Neural progenitor cell (in vitro differentiated cells): Measurements from ENCODE around the gene CNTNAP2. TPM values are rescaled to one million over a fixed set of nuclear protein-coding genes. Genes with fewer than 3 reads are reported as not detected.

Experiments used
- DNase-seq: peaks from one replicate; pipeline ENCODE4 v3.0.0-alpha.2; 2016; ENCODE audit warnings: low spot score
- H2AFZ ChIP-seq: fragments of 200-600 bp; sonication (generic); replicated peaks from 2 replicates; pipeline ENCODE4 v1.6.1; 2016; ENCODE audit warnings: antibody characterized with exemption
- H3F3A ChIP-seq: fragments of 200-600 bp; sonication (generic); 2 replicates; pipeline ENCODE4 v1.6.1; 2016; ENCODE audit warnings: antibody characterized with exemption, low read depth
- H3K27ac ChIP-seq: fragments of 200-600 bp; sonication (generic); 2 replicates; pipeline ENCODE4 v1.5.1; 2016; ENCODE audit warnings: mild to moderate bottlenecking
- H3K27me3 ChIP-seq: fragments of 200-600 bp; sonication (generic); 2 replicates; pipeline ENCODE4 v1.6.1; 2016; ENCODE audit warnings: mild to moderate bottlenecking, moderate library complexity
- H3K36me3 ChIP-seq: fragments of 200-600 bp; sonication (generic); 2 replicates; pipeline ENCODE4 v1.5.1; 2016
- H3K4me1 ChIP-seq: fragments of 200-600 bp; sonication (generic); 2 replicates; pipeline ENCODE4 v1.6.1; 2016; ENCODE audit warnings: mixed run types
- H3K4me2 ChIP-seq: fragments of 200-600 bp; sonication (generic); 2 replicates; pipeline ENCODE4 v1.6.1; 2016
- H3K4me3 ChIP-seq: fragments of 200-600 bp; sonication (generic); 2 replicates; pipeline ENCODE4 v1.5.1; 2016
- H3K79me2 ChIP-seq: fragments of 200-600 bp; sonication (generic); 2 replicates; pipeline ENCODE4 v1.6.1; 2016; ENCODE audit warnings: low read depth
- H3K9ac ChIP-seq: fragments of 200-600 bp; sonication (generic); 2 replicates; pipeline ENCODE4 v1.6.1; 2016
- H3K9me3 ChIP-seq: fragments of 200-600 bp; sonication (generic); 2 replicates; pipeline ENCODE4 v1.5.1; 2016; ENCODE audit warnings: low read depth
- H4K20me1 ChIP-seq: fragments of 200-600 bp; sonication (generic); 2 replicates; pipeline ENCODE4 v1.6.1; 2016; ENCODE audit warnings: low read depth
- H3K27ac Mint-ChIP-seq: 3 replicates; pipeline ENCODE4 v1.8.0; 2021; ENCODE audit warnings: mixed read lengths
- H3K27me3 Mint-ChIP-seq: 2 replicates; pipeline ENCODE4 v1.8.0; 2022; ENCODE audit warnings: low read depth, mild to moderate bottlenecking, inconsistent platforms, moderate library complexity, mixed read lengths; ENCODE audit not compliant: insufficient read depth
- H3K36me3 Mint-ChIP-seq: 3 replicates; pipeline ENCODE4 v1.8.0; 2021; ENCODE audit warnings: mixed read lengths
- H3K4me1 Mint-ChIP-seq: 3 replicates; pipeline ENCODE4 v1.8.0; 2021; ENCODE audit warnings: mixed read lengths
- H3K4me3 Mint-ChIP-seq: 3 replicates; pipeline ENCODE4 v1.8.0; 2021; ENCODE audit warnings: mild to moderate bottlenecking, moderate library complexity, mixed read lengths
- H3K9me3 Mint-ChIP-seq: 3 replicates; pipeline ENCODE4 v1.8.0; 2020; ENCODE audit warnings: mixed read lengths
- CTCF ChIP-seq: fragments of 200-600 bp; sonication (generic); IDR thresholded peaks from 2 replicates; pipeline ENCODE4 v1.5.1; 2017; ENCODE audit warnings: antibody characterized with exemption, mild to moderate bottlenecking
- EZH2 ChIP-seq: fragments of 200-600 bp; sonication (generic); IDR thresholded peaks from 2 replicates; pipeline ENCODE4 v1.6.1; 2017; ENCODE audit warnings: antibody characterized with exemption, mild to moderate bottlenecking, moderate library complexity
- EZH2phosphoT487 ChIP-seq: fragments of 200-600 bp; sonication (generic); IDR thresholded peaks from 2 replicates; pipeline ENCODE4 v1.6.1; 2017; ENCODE audit warnings: antibody characterized with exemption
- total RNA-seq: library from RNA; depleted of rRNA; stranded (reverse); fragments of >200 nt; gene quantifications from 2 replicates; pipeline ENCODE4 v1.2.3, GENCODE V29; 2015; ENCODE audit warnings: low replicate concordance

The CNTNAP2 gene
- total RNA-seq, 1 donor from 2014 or later, result 126 TPM

GRCh38 chr7:147586110-147586509 lies 1469.5 kb downstream of the CNTNAP2 start:
- peaks cover 7% of the 10 kb centered on the region for H3K9me3 Mint-ChIP-seq
- H3K36me3 Mint-ChIP-seq, result peaks cover 2% of the 10 kb centered on the region
- no peaks in the 10 kb centered on the region for H3K36me3 ChIP-seq
- H3K4me1 ChIP-seq, result peaks cover 21% of the 10 kb centered on the region
- no peak overlapping the region for H3K4me3 ChIP-seq
- H3K4me1 Mint-ChIP-seq, result peaks cover 23% of the 10 kb centered on the region
- H3K4me2 ChIP-seq, result no peak overlapping the region
- no peaks in the 10 kb centered on the region for H3K79me2 ChIP-seq
- no peaks in the 10 kb centered on the region for H3K27me3 Mint-ChIP-seq
- H3K9ac ChIP-seq, result no peak overlapping the region
- H3K4me3 Mint-ChIP-seq, result no peak overlapping the region
- H3K27ac ChIP-seq, result no peak overlapping the region
- no peak for TF ChIP-seq CTCF
- no peak for TF ChIP-seq EZH2
- no peak for TF ChIP-seq EZH2phosphoT487
- no peak for DNase-seq
- H3F3A ChIP-seq, result peaks cover 16% of the 10 kb centered on the region
- no peak overlapping the region for H3K27ac Mint-ChIP-seq
- no peaks in the 10 kb centered on the region for H3K27me3 ChIP-seq
- no peaks in the 10 kb centered on the region for H3K9me3 ChIP-seq
- no peak overlapping the region for H2AFZ ChIP-seq
- no peaks in the 10 kb centered on the region for H4K20me1 ChIP-seq

GRCh38 chr7:147586526-147586925 lies 1469.9 kb downstream of the CNTNAP2 start:
- H3F3A ChIP-seq, result peaks cover 16% of the 10 kb centered on the region
- no peak overlapping the region for H3K27ac Mint-ChIP-seq
- no peak overlapping the region for H3K4me2 ChIP-seq

GRCh38 chr7:147593271-147594057 lies 1476.9 kb downstream of the CNTNAP2 start:
- Mint-ChIP-seq H3K4me1 (no peaks in the 10 kb centered on the region), H3K27me3 (no peaks in the 10 kb centered on the region), H3K4me3 (no peak overlapping the region), H3K36me3 (peaks cover 2% of the 10 kb centered on the region), H3K27ac (no peak overlapping the region), H3K9me3 (peaks cover 22% of the 10 kb centered on the region)
- H3K4me3 ChIP-seq, result no peak overlapping the region
- no peaks in the 10 kb centered on the region for H3K27me3 ChIP-seq
- H3K4me2 ChIP-seq, result no peak overlapping the region
- no peaks in the 10 kb centered on the region for H4K20me1 ChIP-seq
- H3K9ac ChIP-seq, result no peak overlapping the region
- H3K9me3 ChIP-seq, result no peaks in the 10 kb centered on the region
- no peaks in the 10 kb centered on the region for H3F3A ChIP-seq
- H3K27ac ChIP-seq, result no peak overlapping the region
- no peak for TF ChIP-seq EZH2
- no peak for TF ChIP-seq EZH2phosphoT487
- TF ChIP-seq CTCF, result no peak
- no peaks in the 10 kb centered on the region for H3K4me1 ChIP-seq
- no peaks in the 10 kb centered on the region for H3K36me3 ChIP-seq
- H3K79me2 ChIP-seq, result no peaks in the 10 kb centered on the region
- DNase-seq, result no peak
- no peak overlapping the region for H2AFZ ChIP-seq

More at GRCh38 chr7:147586526-147586925, 1469.9 kb downstream of the CNTNAP2 start:
- TF ChIP-seq CTCF (no peak), EZH2 (no peak), EZH2phosphoT487 (no peak)
- H3K9ac ChIP-seq, result no peak overlapping the region
- H3K36me3 ChIP-seq, result no peaks in the 10 kb centered on the region
- H3K27me3 ChIP-seq, result no peaks in the 10 kb centered on the region
- no peaks in the 10 kb centered on the region for H4K20me1 ChIP-seq
- DNase-seq, result no peak
- H3K4me3 ChIP-seq, result no peak overlapping the region
- H3K9me3 ChIP-seq, result no peaks in the 10 kb centered on the region
- H3K27ac ChIP-seq, result no peak overlapping the region
- no peak overlapping the region for H3K4me3 Mint-ChIP-seq
- H3K27me3 Mint-ChIP-seq, result no peaks in the 10 kb centered on the region
- peaks cover 2% of the 10 kb centered on the region for H3K36me3 Mint-ChIP-seq
- no peak overlapping the region for H2AFZ ChIP-seq
- peaks cover 23% of the 10 kb centered on the region for H3K4me1 Mint-ChIP-seq
- H3K4me1 ChIP-seq, result peaks cover 21% of the 10 kb centered on the region
- H3K79me2 ChIP-seq, result no peaks in the 10 kb centered on the region
- H3K9me3 Mint-ChIP-seq, result peaks cover 7% of the 10 kb centered on the region
